Lower leg skin (tissue), 4 donors: ENCODE measurements around the gene KLHDC3. TPM values are rescaled to one million over a fixed set of nuclear protein-coding genes. Genes with fewer than 3 reads are reported as not detected.
"Not testable (repeated sequence)": the region's sequence is repeated elsewhere in the genome, so short reads cannot be mapped to it uniquely, and the experiment has no call there.

Experiments used
- DNase-seq, 2 donors: peaks; one replicate each; pipeline ENCODE4 v3.0.0-alpha.2; 2019; ENCODE audit warnings: low spot score in 2 of 2
- H3K4me3 ChIP-seq: fragments of 200-600 bp; sonication (generic); 2 replicates; pipeline ENCODE4 v1.5.1; 2017; ENCODE audit warnings: mild to moderate bottlenecking, low read depth; ENCODE audit not compliant: poor library complexity, severe bottlenecking
- POLR2A ChIP-seq, 2 donors: fragments of 450-650 bp; IDR thresholded peaks; one replicate each; pipeline ENCODE4 v1.6.1; 2016 to 2017; ENCODE audit warnings: antibody characterized with exemption in 2 of 2, mild to moderate bottlenecking in 1 of 2, moderate library complexity in 1 of 2
- WGBS, 2 donors: methylation state at CpG; one replicate each; pipeline ENCODE4 v1.1.5; 2018; 5-methylcytosine and 5-hydroxymethylcytosine counted together
- intact Hi-C: fragments of 100-400 bp; cut with DNase I; formaldehyde crosslinking; loops from one replicate; pipeline ENCODE4 v1.15.0; 2023; ENCODE audit warnings: low total_unique reads
- total RNA-seq, 4 donors: library from RNA; depleted of rRNA; stranded (reverse); fragments of >200 nt; gene quantifications; one replicate each; pipeline ENCODE4 v1.1.0, GENCODE V29; 2016
- TF ChIP-seq, protein P1 (sequence below), 3 donors: fragments of 450-650 bp; IDR thresholded peaks; one replicate each; pipeline ENCODE4 v1.5.1; 2016; ENCODE audit warnings: antibody characterized with exemption in 3 of 3, mild to moderate bottlenecking in 3 of 3, moderate library complexity in 2 of 3

KLHDC3 gene
- total RNA-seq, 4 donors from 2014 or later: 75.1 to 84.7 (median 79.6) TPM

DNA sequence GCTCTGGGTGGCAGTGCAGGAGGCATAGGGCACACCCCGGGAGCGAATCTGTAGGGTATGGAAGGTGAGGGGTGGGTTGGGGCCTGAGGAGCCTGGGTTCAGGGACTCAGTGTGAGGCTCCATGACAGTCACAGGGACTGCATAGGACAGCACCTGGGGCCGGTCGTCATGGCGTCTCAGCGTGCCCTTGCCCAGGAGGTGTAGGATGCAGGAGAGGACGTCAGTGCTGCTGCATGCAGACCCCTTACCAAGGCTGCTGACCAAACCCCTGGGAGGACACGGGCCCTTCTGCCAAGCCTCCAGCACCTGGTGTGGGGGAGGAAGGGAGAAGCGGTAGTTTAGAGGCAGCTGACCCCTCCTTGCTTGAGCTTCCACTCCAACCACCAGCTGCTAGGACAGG, 23.7 kb downstream of the KLHDC3 start:
- TF ChIP-seq, protein P1, sequence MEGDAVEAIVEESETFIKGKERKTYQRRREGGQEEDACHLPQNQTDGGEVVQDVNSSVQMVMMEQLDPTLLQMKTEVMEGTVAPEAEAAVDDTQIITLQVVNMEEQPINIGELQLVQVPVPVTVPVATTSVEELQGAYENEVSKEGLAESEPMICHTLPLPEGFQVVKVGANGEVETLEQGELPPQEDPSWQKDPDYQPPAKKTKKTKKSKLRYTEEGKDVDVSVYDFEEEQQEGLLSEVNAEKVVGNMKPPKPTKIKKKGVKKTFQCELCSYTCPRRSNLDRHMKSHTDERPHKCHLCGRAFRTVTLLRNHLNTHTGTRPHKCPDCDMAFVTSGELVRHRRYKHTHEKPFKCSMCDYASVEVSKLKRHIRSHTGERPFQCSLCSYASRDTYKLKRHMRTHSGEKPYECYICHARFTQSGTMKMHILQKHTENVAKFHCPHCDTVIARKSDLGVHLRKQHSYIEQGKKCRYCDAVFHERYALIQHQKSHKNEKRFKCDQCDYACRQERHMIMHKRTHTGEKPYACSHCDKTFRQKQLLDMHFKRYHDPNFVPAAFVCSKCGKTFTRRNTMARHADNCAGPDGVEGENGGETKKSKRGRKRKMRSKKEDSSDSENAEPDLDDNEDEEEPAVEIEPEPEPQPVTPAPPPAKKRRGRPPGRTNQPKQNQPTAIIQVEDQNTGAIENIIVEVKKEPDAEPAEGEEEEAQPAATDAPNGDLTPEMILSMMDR (IDR thresholded peaks at IDR 0.05): no peak
- TF ChIP-seq POLR2A (IDR thresholded peaks at IDR 0.05): no peak
- WGBS, 2 donors: 84 to 95% methylated on average over 8 to 9 of the region's 9 CpGs
- intact Hi-C loops: no loop called here
- no peak for DNase-seq
- no peak overlapping the region for H3K4me3 ChIP-seq

GRCh38 chr6:43038727-43039126, 24.7 kb downstream of the KLHDC3 start:
- H3K4me3 ChIP-seq: no peak overlapping the region
- DNase-seq: no peak
- intact Hi-C loops: no loop called here
- 82 to 84% methylated on average over 9 of the region's 9 CpGs for WGBS, 2 donors
- no peak for TF ChIP-seq POLR2A (IDR thresholded peaks at IDR 0.05)
- TF ChIP-seq, protein P1 (IDR thresholded peaks at IDR 0.05): no peak

DNA sequence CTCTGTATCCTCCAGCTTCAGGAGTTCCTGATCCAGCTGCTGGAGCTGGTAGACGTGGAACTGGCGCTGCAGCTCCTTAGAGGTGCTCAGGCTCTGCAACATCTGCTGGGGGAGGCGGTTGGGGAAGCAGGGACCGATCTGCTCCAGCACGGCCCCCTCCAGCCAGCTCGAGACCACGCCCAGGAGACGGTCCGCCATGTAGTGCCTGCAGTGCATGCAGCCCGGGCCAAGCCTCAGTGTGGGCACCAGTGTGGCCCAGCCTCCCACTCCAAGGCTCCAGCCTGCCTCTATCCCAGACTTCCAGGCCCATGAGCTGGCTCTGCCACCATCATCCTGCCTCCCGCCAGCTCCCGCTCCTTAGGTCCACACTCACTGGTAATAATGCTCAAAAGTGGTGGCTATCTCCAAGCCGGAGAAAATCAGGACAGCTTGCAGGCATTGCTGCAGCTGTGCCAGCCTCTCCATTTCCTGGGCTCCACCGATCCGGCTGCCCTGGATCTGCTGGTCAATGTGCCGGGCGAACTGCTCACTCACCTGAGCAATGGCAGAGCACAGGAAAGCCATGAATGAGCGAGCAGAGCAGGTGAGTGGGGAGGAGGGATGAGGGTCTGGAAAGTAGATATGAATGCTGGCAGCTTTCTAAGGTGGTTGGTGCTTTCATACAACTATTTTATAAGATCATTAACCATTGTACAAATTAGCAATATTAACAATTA, 26.7 kb downstream of the KLHDC3 start:
- intact Hi-C loops: no loop called here
- TF ChIP-seq, protein P1 (IDR thresholded peaks at IDR 0.05): no peak
- no peak for TF ChIP-seq POLR2A (IDR thresholded peaks at IDR 0.05)
- DNase-seq: no peak
- 90 to 96% methylated on average over 17 to 18 of the region's 18 CpGs for WGBS, 2 donors
- H3K4me3 ChIP-seq: no peak overlapping the region

DNA sequence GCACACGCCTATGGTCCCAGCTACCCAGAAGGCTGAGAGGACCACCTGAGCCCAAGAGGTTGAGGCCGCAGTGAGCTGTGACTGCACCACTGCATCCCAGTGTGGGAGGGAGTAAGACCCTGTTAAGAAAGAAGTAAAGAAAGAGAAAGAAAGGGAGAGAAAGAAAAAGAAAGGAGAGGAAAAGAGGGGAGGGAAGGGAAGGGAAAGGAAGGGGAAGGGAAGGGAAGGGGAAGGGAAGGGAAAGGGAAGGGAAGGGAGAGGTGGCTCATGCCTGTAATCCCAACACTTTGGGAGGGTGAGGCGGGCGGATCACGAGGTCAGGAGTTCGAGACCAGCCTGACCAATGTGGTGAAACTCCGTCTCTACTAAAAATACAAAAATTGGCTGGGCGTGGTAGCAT, 27.4 kb downstream of the KLHDC3 start:
- 92 to 96% methylated on average over 8 of the region's 8 CpGs for WGBS, 2 donors
- DNase-seq, intact Hi-C loops, H3K4me3 ChIP-seq: not testable (repeated sequence)

- 92 to 94% methylated on average over 9 of the region's 9 CpGs for WGBS, 2 donors
- DNase-seq: no peak
- no peak overlapping the region for H3K4me3 ChIP-seq
- TF ChIP-seq, protein P1 (IDR thresholded peaks at IDR 0.05): no peak
- TF ChIP-seq POLR2A (IDR thresholded peaks at IDR 0.05): no peak
- intact Hi-C loops: no loop called here
These were observed 29.3 kb downstream of the KLHDC3 start for GRCh38 chr6:43043310-43043709.

GRCh38 chr6:43045371-43045930, 31.4 kb downstream of the KLHDC3 start:
- intact Hi-C loops: no loop called here

More at GRCh38 chr6:43045371-43045930, 31.4 kb downstream of the KLHDC3 start:
- H3K4me3 ChIP-seq: no peak overlapping the region
- DNase-seq: no peak
- WGBS, 2 donors: 89% methylated on average over 11 of the region's 11 CpGs
- TF ChIP-seq, protein P1 (IDR thresholded peaks at IDR 0.05): no peak
- TF ChIP-seq POLR2A (IDR thresholded peaks at IDR 0.05): no peak
